GM18499 (cell line): ENCODE data around the gene PPP4R3C.
"Not testable (repeated sequence)": the region's sequence is repeated elsewhere in the genome, so short reads cannot be mapped to it uniquely, and the experiment has no call there.

Experiments used
- ATAC-seq: cut with Tn5 transposase; IDR thresholded peaks from one replicate; pipeline ENCODE4 v1.9.1; 2021; ENCODE audit warnings: moderate number of reproducible peaks; ENCODE audit not compliant: insufficient read depth, unreplicated experiment

The PPP4R3C gene

GRCh38 chrX:27463187-27463586 is at the start of gene PPP4R3C:
PPP4R3C (minus strand) TSS chrX:27463341; CDS start chrX:27463296, 45 bp downstream.
- no peak for ATAC-seq

GRCh38 chrX:27491397-27491796 is 28.3 kb upstream of the PPP4R3C start:
- ATAC-seq: no peak

- ATAC-seq: no peak
Measured at GRCh38 chrX:27466051-27466450, 2.9 kb upstream of the PPP4R3C start.

GRCh38 chrX:27465036-27465435 is 1.9 kb upstream of the PPP4R3C start:
- no peak for ATAC-seq

- ATAC-seq: not testable (repeated sequence)
Measured at GRCh38 chrX:27459129-27459528, 4.0 kb downstream of the PPP4R3C start.

- not testable (repeated sequence) for ATAC-seq
Measured at GRCh38 chrX:27458544-27458943, 4.6 kb downstream of the PPP4R3C start.

GRCh38 chrX:27451324-27451723 is 11.8 kb downstream of the PPP4R3C start:
- no peak for ATAC-seq

- no peak for ATAC-seq
Measured at GRCh38 chrX:27446423-27446822, 16.7 kb downstream of the PPP4R3C start.

GRCh38 chrX:27445438-27445837 is 17.7 kb downstream of the PPP4R3C start:
- no peak for ATAC-seq

- peak; percentile 61 for ATAC-seq
Measured at GRCh38 chrX:27444093-27444908, 18.8 kb downstream of the PPP4R3C start.

GRCh38 chrX:27442392-27442791 is 20.7 kb downstream of the PPP4R3C start:
- not testable (repeated sequence) for ATAC-seq

- ATAC-seq: no peak
Measured at GRCh38 chrX:27439771-27440170, 23.4 kb downstream of the PPP4R3C start.

GRCh38 chrX:27438937-27439336 is 24.2 kb downstream of the PPP4R3C start:
- no peak for ATAC-seq

GRCh38 chrX:27435031-27435430 is 28.1 kb downstream of the PPP4R3C start:
- ATAC-seq: no peak
